NCI-H748 treated with DMSO at 0.1 percent for 48 hours (cell line): ENCODE results near the gene ZNF28.
"Not testable (repeated sequence)": the region's sequence is repeated elsewhere in the genome, so short reads cannot be mapped to it uniquely, and the experiment has no call there.

Experiments used
- DNase-seq: peaks from one replicate; lab custom pipeline; 2025; lab: John Stamatoyannopoulos, UW

The ZNF28 gene

GRCh38 chr19:52778811-52779210 lies 42.6 kb downstream of the ZNF28 start:
- no peak for DNase-seq

- DNase-seq = not testable (repeated sequence)
Observed at GRCh38 chr19:52756447-52756846, 65.0 kb downstream of the ZNF28 start.

- DNase-seq = no peak
Observed at GRCh38 chr19:52749780-52750179, 71.7 kb downstream of the ZNF28 start.

GRCh38 chr19:52748336-52748950 lies 73.0 kb downstream of the ZNF28 start:
- no peak for DNase-seq
